ENCODE results near the gene LINC00237.

LINC00237 gene

GRCh38 chr20:21105429-21106170 lies 558 bp downstream of the LINC00237 start:
- Histone ChIP-seq H3K9me3 (ENCODE audit: control insufficient read depth in 2 of 2, low read length in 2 of 2) (no peaks in the 10 kb centered on the region), H3K9ac (ENCODE audit: low read length in 2 of 2) (no peak overlapping the region), H3K36me3 (ENCODE audit: control insufficient read depth in 2 of 2, insufficient read depth in 2 of 2, low read length in 2 of 2) (no peaks in the 10 kb centered on the region), H3K4me3 (ENCODE audit: low read length in 2 of 2) (peak overlapping the region; percentile 25 to 49), H3K4me1 (ENCODE audit: control insufficient read depth, insufficient read depth, low read length) (peaks cover 32% of the 10 kb centered on the region), H3K27ac (ENCODE audit: low read length) (no peak overlapping the region), H3K27me3 (ENCODE audit: control insufficient read depth in 1 of 2, insufficient read depth in 2 of 2, low read length in 2 of 2) (peaks cover 67 to 84% of the 10 kb centered on the region in 2 donors)

- Histone ChIP-seq H3K4me3 (ENCODE audit: low read length in 2 of 2) (no peak overlapping the region), H3K36me3 (ENCODE audit: control insufficient read depth in 2 of 2, insufficient read depth in 2 of 2, low read length in 2 of 2) (no peaks in the 10 kb centered on the region), H3K9ac (ENCODE audit: low read length in 2 of 2) (no peak overlapping the region), H3K9me3 (ENCODE audit: control insufficient read depth in 2 of 2, low read length in 2 of 2) (no peaks in the 10 kb centered on the region), H3K4me1 (ENCODE audit: control insufficient read depth, insufficient read depth, low read length) (peaks cover 38% of the 10 kb centered on the region), H3K27ac (ENCODE audit: low read length) (no peak overlapping the region), H3K27me3 (ENCODE audit: control insufficient read depth in 1 of 2, insufficient read depth in 2 of 2, low read length in 2 of 2) (peaks cover 72 to 90% of the 10 kb centered on the region in 2 donors)
Observed at GRCh38 chr20:21104921-21105320, 1.2 kb downstream of the LINC00237 start.

GRCh38 chr20:21104466-21104761 lies 1.7 kb downstream of the LINC00237 start:
- Histone ChIP-seq H3K9ac (ENCODE audit: low read length in 2 of 2) (no peak overlapping the region), H3K27me3 (ENCODE audit: control insufficient read depth in 1 of 2, insufficient read depth in 2 of 2, low read length in 2 of 2) (peaks cover 77 to 95% of the 10 kb centered on the region in 2 donors), H3K4me3 (ENCODE audit: low read length in 2 of 2) (no peak overlapping the region), H3K4me1 (ENCODE audit: control insufficient read depth, insufficient read depth, low read length) (peaks cover 38% of the 10 kb centered on the region), H3K36me3 (ENCODE audit: control insufficient read depth in 2 of 2, insufficient read depth in 2 of 2, low read length in 2 of 2) (no peaks in the 10 kb centered on the region), H3K27ac (ENCODE audit: low read length) (no peak overlapping the region), H3K9me3 (ENCODE audit: control insufficient read depth in 2 of 2, low read length in 2 of 2) (no peaks in the 10 kb centered on the region)

GRCh38 chr20:21103582-21104465 lies 2.3 kb downstream of the LINC00237 start:
- Histone ChIP-seq H3K27me3 (ENCODE audit: control insufficient read depth in 1 of 2, insufficient read depth in 2 of 2, low read length in 2 of 2) (peaks cover 79 to 97% of the 10 kb centered on the region in 2 donors), H3K27ac (ENCODE audit: low read length) (no peak overlapping the region), H3K4me3 (ENCODE audit: low read length in 2 of 2) (no peak overlapping the region), H3K36me3 (ENCODE audit: control insufficient read depth in 2 of 2, insufficient read depth in 2 of 2, low read length in 2 of 2) (no peaks in the 10 kb centered on the region), H3K9me3 (ENCODE audit: control insufficient read depth in 2 of 2, low read length in 2 of 2) (no peaks in the 10 kb centered on the region), H3K9ac (ENCODE audit: low read length in 2 of 2) (no peak overlapping the region), H3K4me1 (ENCODE audit: control insufficient read depth, insufficient read depth, low read length) (peaks cover 38% of the 10 kb centered on the region)

GRCh38 chr20:21102603-21103311 lies 3.4 kb downstream of the LINC00237 start:
- H3K36me3 ChIP-seq (ENCODE audit: control insufficient read depth in 2 of 2, insufficient read depth in 2 of 2, low read length in 2 of 2): no peaks in the 10 kb centered on the region
- H3K9me3 ChIP-seq (ENCODE audit: control insufficient read depth in 2 of 2, low read length in 2 of 2): no peaks in the 10 kb centered on the region
- H3K27me3 ChIP-seq (ENCODE audit: control insufficient read depth in 1 of 2, insufficient read depth in 2 of 2, low read length in 2 of 2): peaks cover 78 to 96% of the 10 kb centered on the region in 2 donors
- H3K9ac ChIP-seq (ENCODE audit: low read length in 2 of 2): no peak overlapping the region
- H3K27ac ChIP-seq (ENCODE audit: low read length): no peak overlapping the region
- H3K4me3 ChIP-seq (ENCODE audit: low read length in 2 of 2): peak overlapping the region; percentile 20 to 60
- peaks cover 38% of the 10 kb centered on the region for H3K4me1 ChIP-seq (ENCODE audit: control insufficient read depth, insufficient read depth, low read length)

- Histone ChIP-seq H3K36me3 (ENCODE audit: control insufficient read depth in 2 of 2, insufficient read depth in 2 of 2, low read length in 2 of 2) (no peaks in the 10 kb centered on the region), H3K9ac (ENCODE audit: low read length in 2 of 2) (no peak overlapping the region), H3K4me1 (ENCODE audit: control insufficient read depth, insufficient read depth, low read length) (peaks cover 38% of the 10 kb centered on the region), H3K27me3 (ENCODE audit: control insufficient read depth in 1 of 2, insufficient read depth in 2 of 2, low read length in 2 of 2) (peaks cover 73 to 93% of the 10 kb centered on the region in 2 donors), H3K27ac (ENCODE audit: low read length) (no peak overlapping the region), H3K4me3 (ENCODE audit: low read length in 2 of 2) (peak overlapping the region; percentile 20 to 60), H3K9me3 (ENCODE audit: control insufficient read depth in 2 of 2, low read length in 2 of 2) (no peaks in the 10 kb centered on the region)
Observed at GRCh38 chr20:21101932-21102575, 4.1 kb downstream of the LINC00237 start.

GRCh38 chr20:21101453-21101931 lies 4.7 kb downstream of the LINC00237 start:
- Histone ChIP-seq H3K27ac (ENCODE audit: low read length) (no peak overlapping the region), H3K4me3 (ENCODE audit: low read length in 2 of 2) (peak overlapping the region; percentile 46 to 65), H3K9me3 (ENCODE audit: control insufficient read depth in 2 of 2, low read length in 2 of 2) (no peaks in the 10 kb centered on the region), H3K4me1 (ENCODE audit: control insufficient read depth, insufficient read depth, low read length) (peaks cover 38% of the 10 kb centered on the region), H3K36me3 (ENCODE audit: control insufficient read depth in 2 of 2, insufficient read depth in 2 of 2, low read length in 2 of 2) (no peaks in the 10 kb centered on the region), H3K9ac (ENCODE audit: low read length in 2 of 2) (no peak overlapping the region), H3K27me3 (ENCODE audit: control insufficient read depth in 1 of 2, insufficient read depth in 2 of 2, low read length in 2 of 2) (peaks cover 76 to 94% of the 10 kb centered on the region in 2 donors)

- Histone ChIP-seq H3K36me3 (ENCODE audit: control insufficient read depth in 2 of 2, insufficient read depth in 2 of 2, low read length in 2 of 2) (no peaks in the 10 kb centered on the region), H3K9ac (ENCODE audit: low read length in 2 of 2) (no peak overlapping the region), H3K27ac (ENCODE audit: low read length) (no peak overlapping the region), H3K4me1 (ENCODE audit: control insufficient read depth, insufficient read depth, low read length) (peaks cover 35% of the 10 kb centered on the region), H3K27me3 (ENCODE audit: control insufficient read depth in 1 of 2, insufficient read depth in 2 of 2, low read length in 2 of 2) (peaks cover 73 to 89% of the 10 kb centered on the region in 2 donors), H3K4me3 (ENCODE audit: low read length in 2 of 2) (peak overlapping the region; percentile 46 to 65), H3K9me3 (ENCODE audit: control insufficient read depth in 2 of 2, low read length in 2 of 2) (no peaks in the 10 kb centered on the region)
Observed at GRCh38 chr20:21100578-21101452, 5.3 kb downstream of the LINC00237 start.

GRCh38 chr20:21099751-21100577 lies 6.2 kb downstream of the LINC00237 start:
- Histone ChIP-seq H3K9ac (ENCODE audit: low read length in 2 of 2) (no peak overlapping the region), H3K36me3 (ENCODE audit: control insufficient read depth in 2 of 2, insufficient read depth in 2 of 2, low read length in 2 of 2) (no peaks in the 10 kb centered on the region), H3K9me3 (ENCODE audit: control insufficient read depth in 2 of 2, low read length in 2 of 2) (no peaks in the 10 kb centered on the region), H3K27ac (ENCODE audit: low read length) (no peak overlapping the region), H3K4me1 (ENCODE audit: control insufficient read depth, insufficient read depth, low read length) (peaks cover 29% of the 10 kb centered on the region), H3K4me3 (ENCODE audit: low read length in 2 of 2) (peak overlapping the region; percentile 43 to 65), H3K27me3 (ENCODE audit: control insufficient read depth in 1 of 2, insufficient read depth in 2 of 2, low read length in 2 of 2) (peaks cover 68 to 81% of the 10 kb centered on the region in 2 donors)
